ENCODE data around the gene GRK2. TPM values are rescaled to one million over a fixed set of nuclear protein-coding genes. Genes with fewer than 3 reads are reported as not detected.

The GRK2 gene
- total and polyA plus RNA-seq, 2 of the 13 experiments (the other 11 are each of a cell fraction or from before 2014, with no cell fraction given) = 31.3 to 42.4 TPM

- no peak for TF ChIP-seq SMAD9 (CRISPR knock-in tag; IDR thresholded peaks at IDR 0.05)
- TF ChIP-seq JUNB (CRISPR knock-in tag; IDR thresholded peaks at IDR 0.05; ENCODE audit: borderline replicate concordance) = no peak
- peak; percentile 62; the same call in 1 of the 2 replicates for TF ChIP-seq SIN3B (IDR thresholded peaks at IDR 0.05; ENCODE audit: low read length)
- TF ChIP-seq, protein P1, sequence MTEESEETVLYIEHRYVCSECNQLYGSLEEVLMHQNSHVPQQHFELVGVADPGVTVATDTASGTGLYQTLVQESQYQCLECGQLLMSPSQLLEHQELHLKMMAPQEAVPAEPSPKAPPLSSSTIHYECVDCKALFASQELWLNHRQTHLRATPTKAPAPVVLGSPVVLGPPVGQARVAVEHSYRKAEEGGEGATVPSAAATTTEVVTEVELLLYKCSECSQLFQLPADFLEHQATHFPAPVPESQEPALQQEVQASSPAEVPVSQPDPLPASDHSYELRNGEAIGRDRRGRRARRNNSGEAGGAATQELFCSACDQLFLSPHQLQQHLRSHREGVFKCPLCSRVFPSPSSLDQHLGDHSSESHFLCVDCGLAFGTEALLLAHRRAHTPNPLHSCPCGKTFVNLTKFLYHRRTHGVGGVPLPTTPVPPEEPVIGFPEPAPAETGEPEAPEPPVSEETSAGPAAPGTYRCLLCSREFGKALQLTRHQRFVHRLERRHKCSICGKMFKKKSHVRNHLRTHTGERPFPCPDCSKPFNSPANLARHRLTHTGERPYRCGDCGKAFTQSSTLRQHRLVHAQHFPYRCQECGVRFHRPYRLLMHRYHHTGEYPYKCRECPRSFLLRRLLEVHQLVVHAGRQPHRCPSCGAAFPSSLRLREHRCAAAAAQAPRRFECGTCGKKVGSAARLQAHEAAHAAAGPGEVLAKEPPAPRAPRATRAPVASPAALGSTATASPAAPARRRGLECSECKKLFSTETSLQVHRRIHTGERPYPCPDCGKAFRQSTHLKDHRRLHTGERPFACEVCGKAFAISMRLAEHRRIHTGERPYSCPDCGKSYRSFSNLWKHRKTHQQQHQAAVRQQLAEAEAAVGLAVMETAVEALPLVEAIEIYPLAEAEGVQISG (CRISPR knock-in tag; IDR thresholded peaks at IDR 0.05) = peak; percentile 87
- 0 out of 2 replicates have a peak, but pooled peaks have one; percentile 16 for TF ChIP-seq ARID2 (CRISPR knock-in tag; IDR thresholded peaks at IDR 0.05; ENCODE audit: borderline replicate concordance)
- TF ChIP-seq, protein P2, sequence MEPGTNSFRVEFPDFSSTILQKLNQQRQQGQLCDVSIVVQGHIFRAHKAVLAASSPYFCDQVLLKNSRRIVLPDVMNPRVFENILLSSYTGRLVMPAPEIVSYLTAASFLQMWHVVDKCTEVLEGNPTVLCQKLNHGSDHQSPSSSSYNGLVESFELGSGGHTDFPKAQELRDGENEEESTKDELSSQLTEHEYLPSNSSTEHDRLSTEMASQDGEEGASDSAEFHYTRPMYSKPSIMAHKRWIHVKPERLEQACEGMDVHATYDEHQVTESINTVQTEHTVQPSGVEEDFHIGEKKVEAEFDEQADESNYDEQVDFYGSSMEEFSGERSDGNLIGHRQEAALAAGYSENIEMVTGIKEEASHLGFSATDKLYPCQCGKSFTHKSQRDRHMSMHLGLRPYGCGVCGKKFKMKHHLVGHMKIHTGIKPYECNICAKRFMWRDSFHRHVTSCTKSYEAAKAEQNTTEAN (CRISPR knock-in tag; conservative IDR thresholded peaks at IDR 0.05) = 0 out of 2 replicates have a peak, but pooled peaks have one; percentile 30
- TF ChIP-seq, protein P3, sequence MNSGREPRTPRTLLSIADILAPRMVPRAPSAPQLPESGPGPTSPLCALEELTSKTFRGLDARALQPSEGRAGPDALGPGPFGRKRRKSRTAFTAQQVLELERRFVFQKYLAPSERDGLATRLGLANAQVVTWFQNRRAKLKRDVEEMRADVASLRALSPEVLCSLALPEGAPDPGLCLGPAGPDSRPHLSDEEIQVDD (CRISPR knock-in tag; IDR thresholded peaks at IDR 0.05; ENCODE audit: borderline replicate concordance) = no peak
- TF ChIP-seq NFIB (CRISPR knock-in tag; IDR thresholded peaks at IDR 0.05; ENCODE audit: borderline replicate concordance) = no peak
- peak; percentile 75 for TF ChIP-seq MXD1 (CRISPR knock-in tag; IDR thresholded peaks at IDR 0.05)
- no peak for TF ChIP-seq STAT5B (CRISPR knock-in tag; IDR thresholded peaks at IDR 0.05)
- no peak for TF ChIP-seq REPIN1 (CRISPR knock-in tag; IDR thresholded peaks at IDR 0.05; ENCODE audit: borderline replicate concordance, low read depth)
- peak; percentile 44 for TF ChIP-seq TAF15 (IDR thresholded peaks at IDR 0.05; ENCODE audit: low read depth, low read length, poor library complexity, severe bottlenecking)
- no peak for TF ChIP-seq ZNF30 (CRISPR knock-in tag; IDR thresholded peaks at IDR 0.05)
- TF ChIP-seq MTF2 (CRISPR knock-in tag; IDR thresholded peaks at IDR 0.05; ENCODE audit: borderline replicate concordance) = no peak
- TF ChIP-seq, protein P4, sequence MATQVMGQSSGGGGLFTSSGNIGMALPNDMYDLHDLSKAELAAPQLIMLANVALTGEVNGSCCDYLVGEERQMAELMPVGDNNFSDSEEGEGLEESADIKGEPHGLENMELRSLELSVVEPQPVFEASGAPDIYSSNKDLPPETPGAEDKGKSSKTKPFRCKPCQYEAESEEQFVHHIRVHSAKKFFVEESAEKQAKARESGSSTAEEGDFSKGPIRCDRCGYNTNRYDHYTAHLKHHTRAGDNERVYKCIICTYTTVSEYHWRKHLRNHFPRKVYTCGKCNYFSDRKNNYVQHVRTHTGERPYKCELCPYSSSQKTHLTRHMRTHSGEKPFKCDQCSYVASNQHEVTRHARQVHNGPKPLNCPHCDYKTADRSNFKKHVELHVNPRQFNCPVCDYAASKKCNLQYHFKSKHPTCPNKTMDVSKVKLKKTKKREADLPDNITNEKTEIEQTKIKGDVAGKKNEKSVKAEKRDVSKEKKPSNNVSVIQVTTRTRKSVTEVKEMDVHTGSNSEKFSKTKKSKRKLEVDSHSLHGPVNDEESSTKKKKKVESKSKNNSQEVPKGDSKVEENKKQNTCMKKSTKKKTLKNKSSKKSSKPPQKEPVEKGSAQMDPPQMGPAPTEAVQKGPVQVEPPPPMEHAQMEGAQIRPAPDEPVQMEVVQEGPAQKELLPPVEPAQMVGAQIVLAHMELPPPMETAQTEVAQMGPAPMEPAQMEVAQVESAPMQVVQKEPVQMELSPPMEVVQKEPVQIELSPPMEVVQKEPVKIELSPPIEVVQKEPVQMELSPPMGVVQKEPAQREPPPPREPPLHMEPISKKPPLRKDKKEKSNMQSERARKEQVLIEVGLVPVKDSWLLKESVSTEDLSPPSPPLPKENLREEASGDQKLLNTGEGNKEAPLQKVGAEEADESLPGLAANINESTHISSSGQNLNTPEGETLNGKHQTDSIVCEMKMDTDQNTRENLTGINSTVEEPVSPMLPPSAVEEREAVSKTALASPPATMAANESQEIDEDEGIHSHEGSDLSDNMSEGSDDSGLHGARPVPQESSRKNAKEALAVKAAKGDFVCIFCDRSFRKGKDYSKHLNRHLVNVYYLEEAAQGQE (IDR thresholded peaks at IDR 0.05; ENCODE audit: borderline replicate concordance in 1 of 2, low read depth in 1 of 2, low read length in 2 of 2) = no peak
- TF ChIP-seq NFATC3 (CRISPR knock-in tag; IDR thresholded peaks at IDR 0.05) = no peak
- no peak for TF ChIP-seq KDM4B (CRISPR knock-in tag; IDR thresholded peaks at IDR 0.05)
- TF ChIP-seq ZMYM4 (CRISPR knock-in tag; IDR thresholded peaks at IDR 0.05) = peak; percentile 60; the same call in 1 of the 2 replicates
- TF ChIP-seq RAD51 (IDR thresholded peaks at IDR 0.05; ENCODE audit: borderline replicate concordance) = no peak
- TF ChIP-seq GATAD2A (CRISPR knock-in tag; IDR thresholded peaks at IDR 0.05) = peak; percentile 70
- TF ChIP-seq ZNF331 (CRISPR knock-in tag; IDR thresholded peaks at IDR 0.05) = peak; percentile 24
- TF ChIP-seq ZNF747 (CRISPR knock-in tag; IDR thresholded peaks at IDR 0.05; ENCODE audit: borderline replicate concordance) = peak; percentile 95; the same call in 1 of the 2 replicates
Observed at GRCh38 chr11:67317205-67317887, 51.1 kb downstream of the GRK2 start (continued).

All from HepG2 (cell line).